ENCODE data around the gene ZNF618. TPM values are rescaled to one million over a fixed set of nuclear protein-coding genes. Genes with fewer than 3 reads are reported as not detected.

The ZNF618 gene
- total and polyA plus RNA-seq, 7 donors, result 0.92 to 8.0 (median 2.3) TPM

DNA sequence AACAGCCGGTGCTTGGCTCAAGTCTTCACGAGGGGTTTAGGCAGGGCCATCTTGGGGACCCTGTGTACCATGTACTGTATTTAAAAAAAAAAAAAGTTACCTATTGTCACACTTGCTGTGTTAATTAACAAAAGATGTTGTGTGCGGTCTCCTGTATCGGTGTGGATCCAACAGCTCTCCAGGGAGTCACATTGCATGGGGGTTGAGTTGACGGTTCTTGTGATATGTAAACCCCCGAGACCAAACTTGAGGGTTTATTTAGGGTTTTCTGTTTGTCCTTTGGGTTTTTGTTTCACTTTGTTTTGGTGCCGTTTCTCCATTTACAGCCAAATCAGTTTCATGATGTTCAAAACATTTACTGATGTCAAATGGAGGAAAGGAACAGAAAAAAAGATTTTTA, 179.8 kb downstream of the ZNF618 start:
- Histone ChIP-seq H3K27ac (no peak overlapping the region), H3K4me1 (no peaks in the 10 kb centered on the region), H3K9me3 (no peaks in the 10 kb centered on the region), H3K36me3 (no peaks in the 10 kb centered on the region), H3K27me3 (no peaks in the 10 kb centered on the region), H3K4me3 (no peak overlapping the region)
- 77 to 93% methylated on average over 7 of the region's 7 CpGs for WGBS, 2 donors
- TF ChIP-seq POLR2AphosphoS5 (IDR thresholded peaks at IDR 0.05), result no peak
- intact Hi-C loops (cut with DNase I), result no loop called here
- no peak for DNase-seq

DNA sequence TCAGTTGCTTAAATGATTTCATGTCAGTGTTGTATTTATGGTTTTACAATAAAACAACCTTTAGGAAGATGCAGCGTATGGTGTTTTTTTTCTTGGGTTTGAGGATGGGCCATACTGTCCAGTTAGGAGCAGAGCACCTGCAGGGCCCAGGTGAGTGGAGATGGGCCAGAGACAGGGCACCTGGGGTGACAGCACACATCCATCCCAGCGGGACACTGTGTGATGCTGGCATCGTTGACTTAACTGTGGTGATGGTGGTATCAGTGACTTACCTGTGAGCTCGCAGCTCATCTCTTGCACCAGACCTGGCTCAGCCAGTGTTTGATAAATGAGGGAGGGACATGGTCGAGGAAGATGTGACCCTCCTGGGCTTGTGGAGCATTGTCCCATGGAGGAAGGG, 180.4 kb downstream of the ZNF618 start:
- H3K27ac ChIP-seq, result no peak overlapping the region
- TF ChIP-seq POLR2AphosphoS5 (IDR thresholded peaks at IDR 0.05) (no peak), POLR2A (IDR thresholded peaks at IDR 0.05) (no peak), EP300 (IDR thresholded peaks at IDR 0.05) (no peak)
- TF ChIP-seq, protein P1, sequence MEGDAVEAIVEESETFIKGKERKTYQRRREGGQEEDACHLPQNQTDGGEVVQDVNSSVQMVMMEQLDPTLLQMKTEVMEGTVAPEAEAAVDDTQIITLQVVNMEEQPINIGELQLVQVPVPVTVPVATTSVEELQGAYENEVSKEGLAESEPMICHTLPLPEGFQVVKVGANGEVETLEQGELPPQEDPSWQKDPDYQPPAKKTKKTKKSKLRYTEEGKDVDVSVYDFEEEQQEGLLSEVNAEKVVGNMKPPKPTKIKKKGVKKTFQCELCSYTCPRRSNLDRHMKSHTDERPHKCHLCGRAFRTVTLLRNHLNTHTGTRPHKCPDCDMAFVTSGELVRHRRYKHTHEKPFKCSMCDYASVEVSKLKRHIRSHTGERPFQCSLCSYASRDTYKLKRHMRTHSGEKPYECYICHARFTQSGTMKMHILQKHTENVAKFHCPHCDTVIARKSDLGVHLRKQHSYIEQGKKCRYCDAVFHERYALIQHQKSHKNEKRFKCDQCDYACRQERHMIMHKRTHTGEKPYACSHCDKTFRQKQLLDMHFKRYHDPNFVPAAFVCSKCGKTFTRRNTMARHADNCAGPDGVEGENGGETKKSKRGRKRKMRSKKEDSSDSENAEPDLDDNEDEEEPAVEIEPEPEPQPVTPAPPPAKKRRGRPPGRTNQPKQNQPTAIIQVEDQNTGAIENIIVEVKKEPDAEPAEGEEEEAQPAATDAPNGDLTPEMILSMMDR (IDR thresholded peaks at IDR 0.05), result no peak
- no peak for DNase-seq
- H3K4me3 ChIP-seq, result no peak overlapping the region
- H3K4me1 ChIP-seq, result no peaks in the 10 kb centered on the region
- intact Hi-C loops (cut with DNase I), result no loop called here
- no peaks in the 10 kb centered on the region for H3K36me3 ChIP-seq
- H3K27me3 ChIP-seq, result no peaks in the 10 kb centered on the region
- 94 to 96% methylated on average over 5 of the region's 5 CpGs for WGBS, 2 donors
- H3K9me3 ChIP-seq, result no peaks in the 10 kb centered on the region

DNA sequence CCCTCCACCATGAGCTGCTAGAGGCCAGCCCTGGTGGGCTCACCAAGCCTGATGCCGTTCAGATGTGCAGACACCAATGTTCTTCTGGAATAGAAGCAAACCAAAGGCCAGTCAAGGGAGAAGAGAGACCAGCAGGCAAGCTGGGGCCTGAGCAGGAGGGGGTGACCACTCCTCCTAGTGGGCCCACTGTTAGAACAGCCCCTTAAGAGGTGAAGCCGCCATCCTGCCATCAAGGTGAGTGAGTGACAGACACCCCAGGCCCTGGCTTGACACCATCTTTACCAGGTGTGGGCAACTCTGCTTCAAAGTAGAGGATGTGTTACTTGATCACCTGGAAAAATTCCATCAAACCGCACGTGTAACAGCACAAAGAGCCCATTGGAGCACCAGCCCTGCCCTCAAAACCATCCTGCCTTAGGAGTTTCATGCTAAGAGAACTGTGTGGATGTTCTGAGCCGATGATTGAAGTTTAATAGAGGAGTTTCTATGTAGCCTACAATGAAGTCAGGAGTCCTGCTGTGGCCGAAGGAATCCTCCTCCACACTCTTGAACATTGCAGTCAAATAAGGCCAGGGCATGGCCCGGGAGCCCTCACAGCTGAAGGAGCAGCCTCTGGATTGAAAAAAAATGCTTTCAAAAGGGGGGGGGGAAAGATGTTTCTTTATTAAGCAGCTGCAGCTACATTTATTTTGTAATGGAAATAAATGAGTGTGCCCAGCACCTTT, 181.2 kb downstream of the ZNF618 start:
- TF ChIP-seq POLR2AphosphoS5 (IDR thresholded peaks at IDR 0.05), result no peak
- no peak for TF ChIP-seq EP300 (IDR thresholded peaks at IDR 0.05)
- no peak for TF ChIP-seq POLR2A (IDR thresholded peaks at IDR 0.05)
- TF ChIP-seq, protein P1 (IDR thresholded peaks at IDR 0.05), result no peak
- 80 to 84% methylated on average over 7 of the region's 7 CpGs for WGBS, 2 donors
- no peak overlapping the region for H3K27ac ChIP-seq
- no peak overlapping the region for H3K4me3 ChIP-seq
- no peak for DNase-seq
- no peaks in the 10 kb centered on the region for H3K36me3 ChIP-seq
- intact Hi-C loops (cut with DNase I), result no loop called here
- H3K27me3 ChIP-seq, result no peaks in the 10 kb centered on the region
- no peaks in the 10 kb centered on the region for H3K4me1 ChIP-seq
- H3K9me3 ChIP-seq, result no peaks in the 10 kb centered on the region

DNA sequence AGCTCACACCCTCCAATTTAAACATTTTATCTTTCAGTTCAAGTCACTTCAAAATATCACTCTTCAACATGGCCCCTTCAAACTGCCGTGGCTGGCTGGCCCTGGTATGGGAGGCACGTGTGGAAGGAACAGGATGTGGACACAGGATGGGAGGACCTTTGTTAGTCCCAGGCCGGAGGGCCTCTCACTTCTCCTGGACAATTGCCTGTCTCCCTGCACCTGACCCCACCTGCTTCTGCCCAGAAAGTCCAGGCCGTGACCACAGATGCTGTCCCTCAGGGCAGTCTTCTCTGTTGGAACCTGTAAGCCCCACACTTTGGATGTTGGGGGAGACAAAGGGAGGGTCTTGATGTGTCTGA, 182.6 kb downstream of the ZNF618 start:
- H3K27ac ChIP-seq, result no peak overlapping the region
- no peak overlapping the region for H3K4me3 ChIP-seq
- DNase-seq, result no peak

DNA sequence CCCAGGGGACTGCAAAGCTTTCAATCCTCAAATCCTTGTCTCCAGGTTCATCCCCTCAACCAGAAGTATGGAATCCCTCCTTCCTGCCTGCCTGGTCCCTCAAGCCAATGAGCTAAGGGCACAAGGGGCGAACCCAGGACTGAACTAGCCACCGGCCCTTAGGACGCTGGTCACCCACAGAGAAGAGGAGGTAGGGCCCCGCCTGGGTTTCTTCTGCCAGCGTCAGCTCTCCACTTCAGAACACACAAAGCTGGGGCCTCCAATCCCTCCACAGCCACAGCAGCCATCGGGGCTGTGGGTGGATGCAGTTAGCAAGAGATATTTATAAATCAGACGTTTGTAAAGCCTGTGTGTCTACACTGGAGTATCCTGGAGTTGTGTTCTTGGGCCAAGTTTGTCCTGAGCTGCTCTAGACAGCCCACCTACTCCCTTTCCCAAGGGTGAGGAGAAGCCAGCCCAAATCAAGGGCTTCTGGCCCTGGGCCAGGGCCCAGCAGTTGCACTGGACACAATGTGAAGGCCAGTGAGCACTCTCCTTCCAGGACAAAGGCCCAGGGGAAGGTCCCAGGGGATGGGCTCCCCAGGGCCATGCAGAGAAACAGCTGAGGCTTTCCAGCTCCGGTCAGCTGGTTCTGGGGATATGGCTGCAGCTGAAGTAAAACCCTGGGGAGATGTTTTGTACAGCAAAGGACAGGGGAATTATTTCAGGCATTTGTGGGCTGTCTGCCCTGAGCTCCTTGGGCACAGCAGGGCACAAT, 183.1 kb downstream of the ZNF618 start:
- intact Hi-C loops (cut with DNase I), result no loop called here
- no peaks in the 10 kb centered on the region for H3K9me3 ChIP-seq
- DNase-seq, result no peak
- H3K4me1 ChIP-seq, result no peaks in the 10 kb centered on the region
- H3K4me3 ChIP-seq, result no peak overlapping the region
- no peaks in the 10 kb centered on the region for H3K36me3 ChIP-seq
- H3K27me3 ChIP-seq, result peaks cover 0 to 4% (median 0%) of the 10 kb centered on the region in 3 donors
- no peak overlapping the region for H3K27ac ChIP-seq
- TF ChIP-seq POLR2AphosphoS5 (IDR thresholded peaks at IDR 0.05) (no peak), POLR2A (IDR thresholded peaks at IDR 0.05) (no peak), EP300 (IDR thresholded peaks at IDR 0.05) (no peak)
- TF ChIP-seq, protein P1 (IDR thresholded peaks at IDR 0.05), result no peak
- whole genome bisulfite sequencing, 2 donors, result 70 to 89% methylated on average over 8 of the region's 8 CpGs

More for the DNA sequence above, 182.6 kb downstream of the ZNF618 start:
- intact Hi-C loops (cut with DNase I), result no loop called here
- Histone ChIP-seq H3K36me3 (no peaks in the 10 kb centered on the region), H3K27me3 (no peaks in the 10 kb centered on the region), H3K4me1 (no peaks in the 10 kb centered on the region), H3K9me3 (no peaks in the 10 kb centered on the region)
- WGBS, 2 donors, result 70 to 72% methylated on average over 4 of the region's 4 CpGs
- TF ChIP-seq, protein P1 (IDR thresholded peaks at IDR 0.05), result no peak
- TF ChIP-seq POLR2A (IDR thresholded peaks at IDR 0.05), result no peak
- no peak for TF ChIP-seq POLR2AphosphoS5 (IDR thresholded peaks at IDR 0.05)
- no peak for TF ChIP-seq EP300 (IDR thresholded peaks at IDR 0.05)
